ENCODE results near the gene KLK4. TPM values are rescaled to one million over a fixed set of nuclear protein-coding genes. Genes with fewer than 3 reads are reported as not detected.

Gene KLK4
- total and polyA plus RNA-seq, 10 donors, result 0.19 to 0.26 (median 0.20) TPM; not detected in 7

- intact Hi-C loops (cut with DNase I; ENCODE audit: low total_unique reads), result no loop called here
- Histone ChIP-seq H3K36me3 (no peaks in the 10 kb centered on the region), H3K4me3 (no peak overlapping the region), H3K27ac (no peak overlapping the region), H3K27me3 (replicated peaks in 1 of 7) (peaks cover 0 to 93% (median 0%) of the 10 kb centered on the region in 7 donors), H3K4me1 (peaks cover 0 to 7% (median 0%) of the 10 kb centered on the region in 6 donors), H3K9me3 (no peaks in the 10 kb centered on the region)
- no peak for DNase-seq
- TF ChIP-seq POLR2A (IDR thresholded peaks at IDR 0.05), result no peak
- no peak for TF ChIP-seq POLR2AphosphoS5 (IDR thresholded peaks at IDR 0.05)
- TF ChIP-seq CTCF (IDR thresholded peaks at IDR 0.05 in 8 of 11, conservative IDR thresholded peaks at IDR 0.05 in 3 of 11), result no peak
- 78 to 94% (median 89%) methylated on average over 11 of the region's 11 CpGs for WGBS, 5 donors
These were observed 21.0 kb upstream of the KLK4 start for GRCh38 chr19:50932018-50932689.

GRCh38 chr19:50931023-50931422, 19.8 kb upstream of the KLK4 start:
- Histone ChIP-seq H3K9me3 (no peaks in the 10 kb centered on the region), H3K27ac (no peak overlapping the region), H3K27me3 (replicated peaks in 1 of 7) (peaks cover 0 to 89% (median 0%) of the 10 kb centered on the region in 7 donors), H3K4me3 (no peak overlapping the region), H3K4me1 (peaks cover 0 to 7% (median 0%) of the 10 kb centered on the region in 6 donors), H3K36me3 (no peaks in the 10 kb centered on the region)
- intact Hi-C loops (cut with DNase I; ENCODE audit: low total_unique reads), result no loop called here
- TF ChIP-seq POLR2AphosphoS5 (IDR thresholded peaks at IDR 0.05) (no peak), CTCF (IDR thresholded peaks at IDR 0.05 in 8 of 11, conservative IDR thresholded peaks at IDR 0.05 in 3 of 11) (no peak), POLR2A (IDR thresholded peaks at IDR 0.05) (no peak)
- no peak for DNase-seq

DNA sequence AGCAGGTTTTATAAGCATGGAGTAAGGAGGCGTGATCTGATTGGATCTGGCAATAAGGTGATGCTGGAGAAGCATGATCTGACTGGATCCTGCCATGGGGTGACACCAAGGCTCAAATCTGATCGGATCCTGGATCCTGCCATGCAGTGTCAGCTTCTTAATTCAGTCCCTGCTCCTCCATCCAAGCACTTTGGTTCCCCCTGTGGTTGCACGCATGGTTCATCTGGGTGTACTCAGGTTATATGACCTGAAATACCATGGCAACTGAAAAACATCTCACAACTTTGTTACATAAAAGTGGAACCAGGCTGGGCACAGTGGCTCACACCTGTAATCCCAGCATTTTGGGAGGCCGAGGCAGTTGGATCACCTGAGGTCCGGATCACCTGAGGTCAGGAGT, 17.6 kb upstream of the KLK4 start:
- WGBS, 5 donors, result 75 to 89% (median 83%) methylated on average over 5 of the region's 5 CpGs
- Histone ChIP-seq H3K36me3 (no peaks in the 10 kb centered on the region), H3K9me3 (no peaks in the 10 kb centered on the region), H3K4me1 (peaks cover 0 to 7% (median 0%) of the 10 kb centered on the region in 6 donors), H3K27ac (no peak overlapping the region), H3K27me3 (replicated peaks in 1 of 7) (peaks cover 0 to 75% (median 0%) of the 10 kb centered on the region in 7 donors), H3K4me3 (no peak overlapping the region)
- no peak for DNase-seq
- TF ChIP-seq CTCF (IDR thresholded peaks at IDR 0.05 in 8 of 11, conservative IDR thresholded peaks at IDR 0.05 in 3 of 11), result no peak
- TF ChIP-seq POLR2AphosphoS5 (IDR thresholded peaks at IDR 0.05), result no peak
- no peak for TF ChIP-seq POLR2A (IDR thresholded peaks at IDR 0.05)
- intact Hi-C loops (cut with DNase I; ENCODE audit: low total_unique reads), result no loop called here

- no peak for DNase-seq
- no peak overlapping the region for H3K4me3 ChIP-seq
- no peaks in the 10 kb centered on the region for H3K9me3 ChIP-seq
- TF ChIP-seq CTCF (IDR thresholded peaks at IDR 0.05 in 8 of 11, conservative IDR thresholded peaks at IDR 0.05 in 3 of 11), result no peak
- no peak for TF ChIP-seq POLR2A (IDR thresholded peaks at IDR 0.05)
- no peak for TF ChIP-seq POLR2AphosphoS5 (IDR thresholded peaks at IDR 0.05)
- peaks cover 0 to 71% (median 0%) of the 10 kb centered on the region in 7 donors for H3K27me3 ChIP-seq (replicated peaks in 1 of 7)
- peaks cover 0 to 19% (median 9%) of the 10 kb centered on the region in 6 donors for H3K4me1 ChIP-seq
- intact Hi-C loops (cut with DNase I; ENCODE audit: low total_unique reads), result no loop called here
- H3K27ac ChIP-seq, result no peak overlapping the region
- WGBS, 5 donors, result 72 to 81% (median 76%) methylated on average over 11 of the region's 11 CpGs
- H3K36me3 ChIP-seq, result no peaks in the 10 kb centered on the region
These were observed 14.9 kb upstream of the KLK4 start for GRCh38 chr19:50926144-50926543.

Measured in spleen (tissue), 11 donors.